GM12864 (cell line): ENCODE data around the gene KIF3C.
A peak's percentile ranks its signal among the peaks of the same experiment; 100 is the strongest.

Experiments
- DNase-seq: peaks from one replicate; pipeline ENCODE4 v3.0.0-alpha.2; 2011; ENCODE audit warnings: low read depth
- H3K4me3 ChIP-seq: 2 replicates; pipeline ENCODE4 v1.5.1; 2011; ENCODE audit warnings: mild to moderate bottlenecking, low read depth, low read length, control low read depth
- TF ChIP-seq, protein P1 (sequence below): IDR thresholded peaks from 2 replicates; pipeline ENCODE4 v1.5.1; 2011; ENCODE audit warnings: low read depth, mild to moderate bottlenecking, moderate library complexity, low read length, control low read depth, inconsistent platforms; ENCODE audit errors: missing control alignments

KIF3C gene

GRCh38 chr2:25929789-25930473 is 52.4 kb downstream of the KIF3C start:
- H3K4me3 ChIP-seq: no peak overlapping the region
- DNase-seq: no peak
- TF ChIP-seq, protein P1, sequence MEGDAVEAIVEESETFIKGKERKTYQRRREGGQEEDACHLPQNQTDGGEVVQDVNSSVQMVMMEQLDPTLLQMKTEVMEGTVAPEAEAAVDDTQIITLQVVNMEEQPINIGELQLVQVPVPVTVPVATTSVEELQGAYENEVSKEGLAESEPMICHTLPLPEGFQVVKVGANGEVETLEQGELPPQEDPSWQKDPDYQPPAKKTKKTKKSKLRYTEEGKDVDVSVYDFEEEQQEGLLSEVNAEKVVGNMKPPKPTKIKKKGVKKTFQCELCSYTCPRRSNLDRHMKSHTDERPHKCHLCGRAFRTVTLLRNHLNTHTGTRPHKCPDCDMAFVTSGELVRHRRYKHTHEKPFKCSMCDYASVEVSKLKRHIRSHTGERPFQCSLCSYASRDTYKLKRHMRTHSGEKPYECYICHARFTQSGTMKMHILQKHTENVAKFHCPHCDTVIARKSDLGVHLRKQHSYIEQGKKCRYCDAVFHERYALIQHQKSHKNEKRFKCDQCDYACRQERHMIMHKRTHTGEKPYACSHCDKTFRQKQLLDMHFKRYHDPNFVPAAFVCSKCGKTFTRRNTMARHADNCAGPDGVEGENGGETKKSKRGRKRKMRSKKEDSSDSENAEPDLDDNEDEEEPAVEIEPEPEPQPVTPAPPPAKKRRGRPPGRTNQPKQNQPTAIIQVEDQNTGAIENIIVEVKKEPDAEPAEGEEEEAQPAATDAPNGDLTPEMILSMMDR: no peak

- H3K4me3 ChIP-seq: no peak overlapping the region
- TF ChIP-seq, protein P1: no peak
- DNase-seq: no peak
Observed at GRCh38 chr2:25928668-25929067, 53.6 kb downstream of the KIF3C start.

- TF ChIP-seq, protein P1: no peak
- H3K4me3 ChIP-seq: no peak overlapping the region
- DNase-seq: peak; percentile 8
Observed at GRCh38 chr2:25926984-25927756, 55.1 kb downstream of the KIF3C start.

DNA sequence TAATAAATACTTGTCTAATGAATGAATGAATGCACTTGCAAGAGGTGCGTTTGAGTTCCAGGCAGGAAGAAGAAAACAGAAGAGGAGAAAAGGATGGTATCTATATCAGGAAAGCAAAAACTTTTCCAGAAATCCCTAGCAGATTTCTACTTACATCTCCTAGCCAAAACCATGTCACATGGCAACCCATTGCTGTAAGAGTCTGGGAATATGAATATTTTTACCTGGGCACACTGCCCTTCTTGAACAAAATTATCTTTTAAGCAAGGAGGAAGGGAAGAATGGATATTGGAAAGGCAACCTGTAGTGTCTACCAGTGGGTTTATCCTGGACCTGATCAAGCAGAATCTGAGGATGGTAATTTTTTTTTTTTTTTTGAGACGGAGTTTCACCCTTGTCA is 59.8 kb downstream of the KIF3C start:
- no peak overlapping the region for H3K4me3 ChIP-seq
- DNase-seq: no peak
- TF ChIP-seq, protein P1: no peak

DNA sequence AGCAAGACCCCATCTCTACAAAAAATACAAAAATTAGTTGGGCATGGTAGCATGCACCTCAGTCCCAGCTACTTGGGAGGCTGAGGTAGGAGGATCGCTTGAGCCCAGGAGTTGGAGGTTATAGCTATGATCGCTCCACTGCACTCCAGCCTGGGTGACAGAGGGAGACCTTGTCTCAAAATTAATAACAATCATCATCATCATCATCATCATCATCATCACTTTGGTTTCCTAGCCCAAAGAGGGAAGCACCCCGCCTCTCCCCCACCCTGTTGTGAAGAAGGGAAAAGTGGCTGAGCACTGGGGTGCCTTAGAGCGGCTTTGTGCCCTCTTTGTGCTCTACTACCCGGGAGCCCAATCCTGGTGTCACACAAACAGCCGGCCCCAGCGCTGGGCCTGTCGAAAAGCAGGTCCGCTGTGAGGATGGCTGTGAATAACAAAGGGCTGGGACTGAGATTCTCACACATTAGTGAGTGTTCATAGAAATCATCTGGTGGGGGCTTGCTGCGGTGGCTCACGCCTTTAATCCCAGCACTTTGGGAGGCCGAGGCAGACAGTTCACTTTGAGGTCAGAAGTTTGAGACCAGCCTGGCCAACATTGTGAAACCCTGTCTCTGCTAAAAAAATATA is 61.4 kb downstream of the KIF3C start:
- no peak for DNase-seq
- no peak overlapping the region for H3K4me3 ChIP-seq
- TF ChIP-seq, protein P1: no peak

GRCh38 chr2:25920336-25920735 is 62.0 kb downstream of the KIF3C start:
- no peak for DNase-seq
- TF ChIP-seq, protein P1: no peak

More at GRCh38 chr2:25920336-25920735, 62.0 kb downstream of the KIF3C start:
- H3K4me3 ChIP-seq: no peak overlapping the region
